Inferior parietal cortex (tissue), 1 donor: ENCODE results near the gene SNX8.
"Not testable (repeated sequence)": the region's sequence is repeated elsewhere in the genome, so short reads cannot be mapped to it uniquely, and the experiment has no call there.

Experiments used
- DNase-seq: peaks from one replicate; pipeline ENCODE4 v3.0.0-alpha.2; 2016; ENCODE audit errors: extremely low spot score

The SNX8 gene

GRCh38 chr7:2326951-2327350, 12.7 kb upstream of the SNX8 start:
- DNase-seq, result no peak

GRCh38 chr7:2325162-2325561, 10.9 kb upstream of the SNX8 start:
- DNase-seq, result no peak

GRCh38 chr7:2321020-2321419, 6.8 kb upstream of the SNX8 start:
- DNase-seq, result no peak

GRCh38 chr7:2317556-2318293, 3.5 kb upstream of the SNX8 start:
- no peak for DNase-seq

- DNase-seq, result no peak
Measured at GRCh38 chr7:2316578-2316977, 2.3 kb upstream of the SNX8 start.

GRCh38 chr7:2315787-2316186, 1.5 kb upstream of the SNX8 start:
- no peak for DNase-seq

GRCh38 chr7:2314956-2315530, 802 bp upstream of the SNX8 start:
- DNase-seq, result not testable (repeated sequence)

- DNase-seq, result no peak
Measured at GRCh38 chr7:2313450-2314208, 612 bp downstream of the SNX8 start.

GRCh38 chr7:2312267-2312929, 1.8 kb downstream of the SNX8 start:
- no peak for DNase-seq

- no peak for DNase-seq
Measured at GRCh38 chr7:2309889-2310331, 4.3 kb downstream of the SNX8 start.

- DNase-seq, result no peak
Measured at GRCh38 chr7:2307690-2308107, 6.5 kb downstream of the SNX8 start.

GRCh38 chr7:2306688-2307087, 7.6 kb downstream of the SNX8 start:
- no peak for DNase-seq

- not testable (repeated sequence) for DNase-seq
Measured at GRCh38 chr7:2305258-2305657, 9.0 kb downstream of the SNX8 start.

GRCh38 chr7:2303520-2303919, 10.7 kb downstream of the SNX8 start:
- DNase-seq, result not testable (repeated sequence)

GRCh38 chr7:2302743-2303397, 11.4 kb downstream of the SNX8 start:
- not testable (repeated sequence) for DNase-seq

GRCh38 chr7:2301511-2301863, 12.8 kb downstream of the SNX8 start:
- DNase-seq, result no peak

GRCh38 chr7:2299870-2300512, 14.2 kb downstream of the SNX8 start:
- no peak for DNase-seq

GRCh38 chr7:2299131-2299829, 15.0 kb downstream of the SNX8 start:
- DNase-seq, result no peak

- DNase-seq, result no peak
Measured at GRCh38 chr7:2296832-2297231, 17.4 kb downstream of the SNX8 start.

GRCh38 chr7:2295936-2296620, 18.2 kb downstream of the SNX8 start:
- DNase-seq, result no peak
